HUES64 (cell line): ENCODE results near the gene PAPPA.

Experiments
- H3K27ac ChIP-seq: 2 replicates; pipeline ENCODE4 v1.7.0; 2013; ENCODE audit warnings: low read depth, low read length, inconsistent platforms
- H3K27me3 ChIP-seq: 2 replicates; pipeline ENCODE4 v1.6.1; 2013; ENCODE audit warnings: mild to moderate bottlenecking, low read length; ENCODE audit not compliant: insufficient read depth
- H3K36me3 ChIP-seq: 2 replicates; pipeline ENCODE4 v1.6.1; 2013; ENCODE audit warnings: mild to moderate bottlenecking, low read length; ENCODE audit not compliant: insufficient read depth
- H3K4me1 ChIP-seq: 2 replicates; pipeline ENCODE4 v1.6.1; 2013; ENCODE audit warnings: mild to moderate bottlenecking, low read length, moderate library complexity; ENCODE audit not compliant: insufficient read depth
- H3K4me3 ChIP-seq: 2 replicates; pipeline ENCODE4 v1.5.1; 2013; ENCODE audit warnings: mild to moderate bottlenecking, low read length, moderate library complexity
- H3K9ac ChIP-seq: 2 replicates; pipeline ENCODE4 v1.6.1; 2013; ENCODE audit warnings: mild to moderate bottlenecking, low read depth, low read length
- H3K9me3 ChIP-seq: 2 replicates; pipeline ENCODE4 v1.6.1; 2013; ENCODE audit warnings: low read depth, low read length; ENCODE audit not compliant: insufficient read depth
- WGBS: fragments of 150-250, 120-280 bp; methylation state at CpG from one replicate; pipeline ENCODE4 v1.1.7; 2013; ENCODE audit warnings: missing lambda C conversion rate; 5-methylcytosine and 5-hydroxymethylcytosine counted together

Gene PAPPA

GRCh38 chr9:116334546-116335150, 181.1 kb downstream of the PAPPA start:
- H3K4me1 ChIP-seq: peaks cover 48% of the 10 kb centered on the region
- H3K4me3 ChIP-seq: no peak overlapping the region; the same call in 1 of the 2 replicates
- no peak overlapping the region for H3K9ac ChIP-seq
- WGBS: 85% methylated on average over 19 of the region's 19 CpGs
- no peaks in the 10 kb centered on the region for H3K36me3 ChIP-seq
- no peak overlapping the region for H3K27ac ChIP-seq
- no peaks in the 10 kb centered on the region for H3K9me3 ChIP-seq
- peaks cover 55% of the 10 kb centered on the region for H3K27me3 ChIP-seq

GRCh38 chr9:116335392-116335791, 181.8 kb downstream of the PAPPA start:
- WGBS: 78% methylated on average over 4 of the region's 4 CpGs
- H3K27me3 ChIP-seq: peaks cover 59% of the 10 kb centered on the region
- H3K9ac ChIP-seq: no peak overlapping the region
- H3K36me3 ChIP-seq: no peaks in the 10 kb centered on the region; the same call in 1 of the 2 replicates
- no peaks in the 10 kb centered on the region for H3K9me3 ChIP-seq
- H3K4me3 ChIP-seq: no peak overlapping the region; the same call in 1 of the 2 replicates
- H3K4me1 ChIP-seq: peaks cover 52% of the 10 kb centered on the region
- H3K27ac ChIP-seq: no peak overlapping the region

DNA sequence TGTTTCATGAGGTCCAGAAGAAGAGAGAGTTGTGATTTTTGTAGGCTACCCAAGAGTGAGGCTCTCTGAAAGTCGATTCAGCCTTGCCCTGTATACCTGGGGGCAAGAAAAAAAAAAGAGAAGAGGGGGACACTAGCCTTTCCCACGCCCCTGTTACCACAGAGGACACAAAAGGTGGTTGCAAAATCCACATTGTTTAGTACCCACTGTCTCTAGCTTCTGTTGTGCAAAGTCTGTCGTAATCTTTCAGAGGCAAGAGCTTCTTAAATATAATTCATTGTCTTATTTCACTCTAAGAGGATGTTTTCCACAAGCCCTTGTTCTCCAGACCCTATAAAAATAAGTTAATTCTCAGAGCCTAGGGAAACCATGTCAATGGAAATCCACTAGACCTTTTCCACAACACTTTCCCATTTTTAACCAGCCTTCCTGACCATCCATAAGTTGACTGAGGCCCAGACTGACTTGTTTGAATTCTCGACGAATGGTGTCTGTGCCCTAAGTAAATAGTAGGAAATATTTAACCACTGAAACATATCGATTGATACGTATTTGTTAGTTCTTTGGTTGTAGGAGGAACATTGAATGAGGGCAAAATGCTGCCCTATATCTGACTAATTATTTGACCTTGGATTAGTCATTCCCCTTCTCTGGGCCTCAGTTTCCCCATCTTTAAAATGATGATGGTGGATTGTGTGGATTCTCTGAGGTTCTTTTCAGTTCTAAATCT, 182.7 kb downstream of the PAPPA start:
- Histone ChIP-seq H3K4me1 (peaks cover 54% of the 10 kb centered on the region), H3K9ac (no peak overlapping the region), H3K4me3 (no peak overlapping the region), H3K27ac (no peak overlapping the region), H3K27me3 (peaks cover 62% of the 10 kb centered on the region), H3K36me3 (no peaks in the 10 kb centered on the region; the same call in 1 of the 2 replicates), H3K9me3 (no peaks in the 10 kb centered on the region)
- WGBS: 83% methylated on average over 7 of the region's 7 CpGs

DNA sequence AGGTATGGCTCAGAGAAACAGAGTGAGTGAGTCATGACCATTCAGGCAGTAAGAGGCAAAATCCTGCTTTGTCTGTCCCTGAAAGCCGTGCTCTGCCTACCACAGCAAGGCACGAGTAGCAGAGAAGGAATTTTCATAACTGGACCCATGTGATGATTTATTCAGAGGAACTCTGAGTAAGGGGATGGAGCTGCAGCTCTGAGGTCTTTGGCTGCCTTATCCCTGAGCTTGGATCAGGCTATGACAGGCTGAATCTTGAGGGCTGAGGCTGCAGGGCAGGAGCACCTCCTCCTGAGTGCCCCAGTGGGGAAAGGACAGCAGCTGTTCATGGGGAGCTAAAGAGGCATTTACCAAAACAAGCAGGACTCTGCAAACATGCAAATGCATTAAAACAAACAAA, 183.4 kb downstream of the PAPPA start:
- no peaks in the 10 kb centered on the region for H3K9me3 ChIP-seq
- no peak overlapping the region for H3K27ac ChIP-seq
- peaks cover 54% of the 10 kb centered on the region for H3K4me1 ChIP-seq
- H3K9ac ChIP-seq: no peak overlapping the region
- WGBS: 27% methylated on average over 2 of the region's 2 CpGs
- no peak overlapping the region for H3K4me3 ChIP-seq
- H3K27me3 ChIP-seq: peaks cover 62% of the 10 kb centered on the region
- H3K36me3 ChIP-seq: no peaks in the 10 kb centered on the region; the same call in 1 of the 2 replicates

GRCh38 chr9:116340270-116340669, 186.7 kb downstream of the PAPPA start:
- Histone ChIP-seq H3K9ac (no peak overlapping the region), H3K9me3 (no peaks in the 10 kb centered on the region), H3K27ac (no peak overlapping the region), H3K36me3 (no peaks in the 10 kb centered on the region; the same call in 1 of the 2 replicates), H3K4me3 (no peak overlapping the region), H3K4me1 (peaks cover 47% of the 10 kb centered on the region), H3K27me3 (peaks cover 47% of the 10 kb centered on the region)
- 94% methylated on average over 1 of the region's 1 CpG for WGBS

GRCh38 chr9:116342061-116342460, 188.5 kb downstream of the PAPPA start:
- H3K4me1 ChIP-seq: peaks cover 38% of the 10 kb centered on the region

DNA sequence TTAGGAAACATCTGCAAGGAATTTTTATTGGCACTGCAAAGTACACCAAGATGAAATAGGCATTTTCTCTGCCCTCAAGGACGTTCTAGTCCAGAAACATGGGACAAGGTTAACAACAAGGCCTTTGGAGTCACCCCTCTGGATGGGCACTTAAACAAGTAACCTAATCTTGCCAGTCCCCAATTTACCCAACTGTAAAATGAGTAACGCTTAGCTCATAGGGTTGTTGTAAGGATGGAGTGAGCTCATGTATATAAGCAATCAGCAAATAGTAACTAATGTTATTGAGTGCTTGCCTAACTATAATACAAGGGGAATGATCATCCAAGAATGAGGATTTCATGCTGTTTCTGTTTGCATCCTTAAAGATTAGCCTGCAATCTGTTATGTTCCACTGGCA, 189.3 kb downstream of the PAPPA start:
- Histone ChIP-seq H3K36me3 (no peaks in the 10 kb centered on the region; the same call in 1 of the 2 replicates), H3K4me3 (no peak overlapping the region), H3K9ac (no peak overlapping the region), H3K27ac (no peak overlapping the region), H3K27me3 (peaks cover 25% of the 10 kb centered on the region), H3K9me3 (no peaks in the 10 kb centered on the region), H3K4me1 (peaks cover 29% of the 10 kb centered on the region)
- WGBS: 83% methylated on average over 2 of the region's 2 CpGs

More at GRCh38 chr9:116342061-116342460, 188.5 kb downstream of the PAPPA start:
- WGBS: 68% methylated on average over 1 of the region's 1 CpG
- Histone ChIP-seq H3K36me3 (no peaks in the 10 kb centered on the region; the same call in 1 of the 2 replicates), H3K9me3 (no peaks in the 10 kb centered on the region), H3K4me3 (no peak overlapping the region), H3K27ac (no peak overlapping the region), H3K9ac (no peak overlapping the region), H3K27me3 (peaks cover 30% of the 10 kb centered on the region)

DNA sequence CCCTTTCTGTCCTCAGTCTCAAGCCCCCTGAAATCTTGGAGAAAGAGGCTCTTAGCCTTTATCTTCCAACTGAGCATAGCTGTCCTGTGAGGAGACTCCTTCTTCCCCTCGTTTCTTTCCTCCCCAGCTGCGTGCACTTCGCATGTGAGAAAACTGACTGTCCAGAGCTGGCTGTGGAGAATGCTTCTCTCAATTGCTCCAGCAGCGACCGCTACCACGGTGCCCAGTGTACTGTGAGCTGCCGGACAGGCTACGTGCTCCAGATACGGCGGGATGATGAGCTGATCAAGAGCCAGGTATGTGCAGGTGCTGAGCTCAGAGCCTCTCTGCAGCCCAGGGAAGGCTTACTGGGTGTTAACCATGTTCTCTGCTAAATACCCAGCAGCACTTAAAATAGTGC, 190.8 kb downstream of the PAPPA start:
- Histone ChIP-seq H3K27me3 (peaks cover 10% of the 10 kb centered on the region), H3K36me3 (no peaks in the 10 kb centered on the region; the same call in 1 of the 2 replicates), H3K4me1 (peaks cover 20% of the 10 kb centered on the region), H3K9ac (no peak overlapping the region), H3K4me3 (no peak overlapping the region), H3K27ac (no peak overlapping the region), H3K9me3 (no peaks in the 10 kb centered on the region)
- WGBS: 96% methylated on average over 10 of the region's 10 CpGs

- Histone ChIP-seq H3K4me1 (peaks cover 16% of the 10 kb centered on the region), H3K9ac (no peak overlapping the region), H3K27ac (no peak overlapping the region), H3K27me3 (peaks cover 3% of the 10 kb centered on the region; the same call in 1 of the 2 replicates), H3K4me3 (no peak overlapping the region), H3K36me3 (no peaks in the 10 kb centered on the region; the same call in 1 of the 2 replicates), H3K9me3 (no peaks in the 10 kb centered on the region)
- WGBS: 93% methylated on average over 2 of the region's 2 CpGs
These were observed 191.8 kb downstream of the PAPPA start for GRCh38 chr9:116345393-116345792.

GRCh38 chr9:116345817-116346216, 192.2 kb downstream of the PAPPA start:
- Histone ChIP-seq H3K9ac (no peak overlapping the region), H3K4me3 (no peak overlapping the region), H3K27me3 (no peaks in the 10 kb centered on the region; the same call in 1 of the 2 replicates), H3K27ac (no peak overlapping the region), H3K36me3 (no peaks in the 10 kb centered on the region; the same call in 1 of the 2 replicates), H3K4me1 (peaks cover 14% of the 10 kb centered on the region), H3K9me3 (no peaks in the 10 kb centered on the region)
- WGBS: 82% methylated on average over 3 of the region's 3 CpGs

DNA sequence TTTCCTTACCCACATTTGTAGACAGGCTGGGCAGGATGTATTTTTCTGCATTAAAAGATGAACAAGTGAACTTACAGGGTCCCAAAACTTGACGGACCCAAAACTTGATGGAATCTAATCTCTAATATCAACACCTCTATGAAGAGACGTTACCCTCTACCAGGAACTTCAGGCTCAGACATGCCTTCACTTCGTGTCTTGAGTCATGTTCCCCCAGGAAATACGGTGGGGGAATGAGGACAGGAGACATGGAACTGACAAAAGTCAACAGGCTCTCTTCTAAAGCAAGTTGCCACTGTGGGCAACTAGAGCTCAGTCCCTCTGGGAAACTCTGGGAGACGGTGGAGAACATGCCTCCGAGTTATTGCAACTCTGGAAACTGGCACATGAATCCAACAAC, 196.1 kb downstream of the PAPPA start:
- Histone ChIP-seq H3K36me3 (peaks cover 12% of the 10 kb centered on the region; the same call in 1 of the 2 replicates), H3K9ac (no peak overlapping the region), H3K4me1 (0 out of 2 replicates have a peak, but pooled peaks cover 1% of the 10 kb centered on the region), H3K9me3 (no peaks in the 10 kb centered on the region), H3K4me3 (no peak overlapping the region), H3K27me3 (no peaks in the 10 kb centered on the region), H3K27ac (no peak overlapping the region)
- WGBS: 92% methylated on average over 6 of the region's 6 CpGs
